Measurements from ENCODE around the gene SLC25A53. TPM values are rescaled to one million over a fixed set of nuclear protein-coding genes. Genes with fewer than 3 reads are reported as not detected.

Gene SLC25A53
- 9.6 and 10.6 TPM in 2 replicates for total RNA-seq (2014; rRNA removed; shearing (Covaris generic))
- polyA plus RNA-seq (2015; cell fraction: cytosol; rRNA removed), result 5.6 and 7.8 TPM in 2 replicates
- 8.3 and 11.4 TPM in 2 replicates for polyA plus RNA-seq (2015; cell fraction: nucleus; rRNA removed)

- in situ Hi-C loops (cut with HindIII; ENCODE audit: low pct_unique_long_range_greater_than_20kb, low sequenced_read_pairs), result no loop called here
- peak; percentile 80 for DNase-seq (ENCODE audit: low read depth, low spot score)
Observed at GRCh38 chrX:104156630-104157529, at the start of gene SLC25A53. Gene SLC25A53, minus strand, starts transcription at chrX:104157009. Its CDS starts 51,752 bp downstream, at chrX:104105257.

- no peak for DNase-seq (ENCODE audit: low read depth, low spot score)
- in situ Hi-C loops (cut with HindIII; ENCODE audit: low pct_unique_long_range_greater_than_20kb, low sequenced_read_pairs), result no loop called here
Observed at GRCh38 chrX:104205548-104205947, 48.7 kb upstream of the SLC25A53 start.

GRCh38 chrX:104195489-104196084 lies 38.8 kb upstream of the SLC25A53 start:
- DNase-seq (ENCODE audit: low read depth, low spot score), result peak; percentile 43
- in situ Hi-C loops (cut with HindIII; ENCODE audit: low pct_unique_long_range_greater_than_20kb, low sequenced_read_pairs), result no loop called here

- in situ Hi-C loops (cut with HindIII; ENCODE audit: low pct_unique_long_range_greater_than_20kb, low sequenced_read_pairs), result no loop called here
- no peak for DNase-seq (ENCODE audit: low read depth, low spot score)
Observed at GRCh38 chrX:104195013-104195412, 38.2 kb upstream of the SLC25A53 start.

- DNase-seq (ENCODE audit: low read depth, low spot score), result no peak
- in situ Hi-C loops (cut with HindIII; ENCODE audit: low pct_unique_long_range_greater_than_20kb, low sequenced_read_pairs), result no loop called here
Observed at GRCh38 chrX:104193485-104193884, 36.7 kb upstream of the SLC25A53 start.

- in situ Hi-C loops (cut with HindIII; ENCODE audit: low pct_unique_long_range_greater_than_20kb, low sequenced_read_pairs), result no loop called here
- no peak for DNase-seq (ENCODE audit: low read depth, low spot score)
Observed at GRCh38 chrX:104189837-104190236, 33.0 kb upstream of the SLC25A53 start.

GRCh38 chrX:104187931-104188330 lies 31.1 kb upstream of the SLC25A53 start:
- no peak for DNase-seq (ENCODE audit: low read depth, low spot score)
- in situ Hi-C loops (cut with HindIII; ENCODE audit: low pct_unique_long_range_greater_than_20kb, low sequenced_read_pairs), result no loop called here

GRCh38 chrX:104183685-104184084 lies 26.9 kb upstream of the SLC25A53 start:
- no peak for DNase-seq (ENCODE audit: low read depth, low spot score)
- in situ Hi-C loops (cut with HindIII; ENCODE audit: low pct_unique_long_range_greater_than_20kb, low sequenced_read_pairs), result no loop called here

- in situ Hi-C loops (cut with HindIII; ENCODE audit: low pct_unique_long_range_greater_than_20kb, low sequenced_read_pairs), result no loop called here
- no peak for DNase-seq (ENCODE audit: low read depth, low spot score)
Observed at GRCh38 chrX:104173841-104174240, 17.0 kb upstream of the SLC25A53 start.

- no peak for DNase-seq (ENCODE audit: low read depth, low spot score)
- in situ Hi-C loops (cut with HindIII; ENCODE audit: low pct_unique_long_range_greater_than_20kb, low sequenced_read_pairs), result no loop called here
Observed at GRCh38 chrX:104172788-104173187, 16.0 kb upstream of the SLC25A53 start.

- in situ Hi-C loops (cut with HindIII; ENCODE audit: low pct_unique_long_range_greater_than_20kb, low sequenced_read_pairs), result no loop called here
Observed at GRCh38 chrX:104172121-104172520, 15.3 kb upstream of the SLC25A53 start.

GRCh38 chrX:104168127-104168526 lies 11.3 kb upstream of the SLC25A53 start:
- no peak for DNase-seq (ENCODE audit: low read depth, low spot score)
- in situ Hi-C loops (cut with HindIII; ENCODE audit: low pct_unique_long_range_greater_than_20kb, low sequenced_read_pairs), result no loop called here

More at GRCh38 chrX:104172121-104172520, 15.3 kb upstream of the SLC25A53 start:
- DNase-seq (ENCODE audit: low read depth, low spot score), result no peak

GRCh38 chrX:104166735-104167436 lies 10.1 kb upstream of the SLC25A53 start:
- DNase-seq (ENCODE audit: low read depth, low spot score), result no peak
- in situ Hi-C loops (cut with HindIII; ENCODE audit: low pct_unique_long_range_greater_than_20kb, low sequenced_read_pairs), result no loop called here

- DNase-seq (ENCODE audit: low read depth, low spot score), result peak; percentile 80
- in situ Hi-C loops (cut with HindIII; ENCODE audit: low pct_unique_long_range_greater_than_20kb, low sequenced_read_pairs), result no loop called here
Observed at GRCh38 chrX:104165894-104166734, 9.3 kb upstream of the SLC25A53 start, which contains the start of gene FAM199X. Gene FAM199X, plus strand, starts transcription at chrX:104166453. Its CDS starts 333 bp downstream, at chrX:104166786.

- in situ Hi-C loops (cut with HindIII; ENCODE audit: low pct_unique_long_range_greater_than_20kb, low sequenced_read_pairs), result no loop called here
- no peak for DNase-seq (ENCODE audit: low read depth, low spot score)
Observed at GRCh38 chrX:104151037-104151436, 5.8 kb downstream of the SLC25A53 start.

- DNase-seq (ENCODE audit: low read depth, low spot score), result no peak
- in situ Hi-C loops (cut with HindIII; ENCODE audit: low pct_unique_long_range_greater_than_20kb, low sequenced_read_pairs), result no loop called here
Observed at GRCh38 chrX:104141087-104141760, 15.6 kb downstream of the SLC25A53 start.

- peak; percentile 32 for DNase-seq (ENCODE audit: low read depth, low spot score)
- in situ Hi-C loops (cut with HindIII; ENCODE audit: low pct_unique_long_range_greater_than_20kb, low sequenced_read_pairs), result no loop called here
Observed at GRCh38 chrX:104137496-104137895, 19.3 kb downstream of the SLC25A53 start.

All from SK-MEL-5 (cell line).